ENCODE results near the gene ACBD4.

DNA sequence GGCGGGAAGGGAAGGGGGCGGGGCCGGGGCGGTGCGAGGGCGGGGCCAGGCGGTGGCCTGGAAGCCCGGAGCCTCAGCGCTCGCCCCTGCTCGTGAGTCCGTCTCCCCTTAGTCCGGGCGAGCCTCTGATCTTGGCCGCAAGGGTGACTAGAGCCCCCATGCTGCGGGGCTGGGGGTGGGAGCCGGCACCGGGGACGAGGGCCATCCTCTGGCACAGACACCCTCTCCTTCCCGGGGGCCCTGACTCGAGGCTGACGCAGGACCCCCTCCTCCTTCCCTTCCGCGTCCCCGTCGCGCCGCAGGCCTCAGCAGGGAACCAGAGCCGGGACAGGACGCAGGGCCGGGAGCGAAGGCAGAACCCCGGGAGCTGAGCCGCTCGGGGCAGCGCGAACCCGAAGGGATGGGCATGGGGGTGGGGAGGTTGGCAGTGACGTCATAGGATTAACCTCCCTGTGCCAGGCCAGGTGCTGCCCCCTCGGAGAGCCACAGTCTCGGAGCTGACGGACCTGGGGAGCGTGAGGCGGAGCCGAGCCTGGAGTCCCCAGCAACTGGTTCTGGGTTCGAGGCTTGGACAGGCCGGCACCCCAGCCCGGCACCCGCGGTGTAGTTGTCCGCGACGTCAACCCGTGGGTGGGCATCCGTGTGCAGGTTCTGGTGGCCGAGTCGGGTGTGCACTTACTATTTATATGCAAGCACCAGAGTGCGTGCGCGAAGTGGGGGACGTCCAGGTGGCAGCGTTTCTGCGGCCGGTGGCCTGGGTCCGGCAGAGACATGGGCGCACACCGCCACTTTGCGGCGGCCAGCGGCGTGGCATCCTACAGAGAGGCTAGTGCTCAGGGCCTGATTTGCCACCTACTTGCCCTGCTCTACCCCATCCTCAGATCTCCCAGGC, 2.7 kb upstream of the ACBD4 start:
- no peak for TF ChIP-seq EZH2 (IDR thresholded peaks at IDR 0.05; ENCODE audit: insufficient read depth, low read length)
- TF ChIP-seq, protein P1, sequence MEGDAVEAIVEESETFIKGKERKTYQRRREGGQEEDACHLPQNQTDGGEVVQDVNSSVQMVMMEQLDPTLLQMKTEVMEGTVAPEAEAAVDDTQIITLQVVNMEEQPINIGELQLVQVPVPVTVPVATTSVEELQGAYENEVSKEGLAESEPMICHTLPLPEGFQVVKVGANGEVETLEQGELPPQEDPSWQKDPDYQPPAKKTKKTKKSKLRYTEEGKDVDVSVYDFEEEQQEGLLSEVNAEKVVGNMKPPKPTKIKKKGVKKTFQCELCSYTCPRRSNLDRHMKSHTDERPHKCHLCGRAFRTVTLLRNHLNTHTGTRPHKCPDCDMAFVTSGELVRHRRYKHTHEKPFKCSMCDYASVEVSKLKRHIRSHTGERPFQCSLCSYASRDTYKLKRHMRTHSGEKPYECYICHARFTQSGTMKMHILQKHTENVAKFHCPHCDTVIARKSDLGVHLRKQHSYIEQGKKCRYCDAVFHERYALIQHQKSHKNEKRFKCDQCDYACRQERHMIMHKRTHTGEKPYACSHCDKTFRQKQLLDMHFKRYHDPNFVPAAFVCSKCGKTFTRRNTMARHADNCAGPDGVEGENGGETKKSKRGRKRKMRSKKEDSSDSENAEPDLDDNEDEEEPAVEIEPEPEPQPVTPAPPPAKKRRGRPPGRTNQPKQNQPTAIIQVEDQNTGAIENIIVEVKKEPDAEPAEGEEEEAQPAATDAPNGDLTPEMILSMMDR (IDR thresholded peaks at IDR 0.05; ENCODE audit: insufficient read depth, low read depth, low read length): peak; percentile 54
